ENCODE results near the gene DRC7. TPM values are rescaled to one million over a fixed set of nuclear protein-coding genes. Genes with fewer than 3 reads are reported as not detected.
"Not testable (repeated sequence)": the region's sequence is repeated elsewhere in the genome, so short reads cannot be mapped to it uniquely, and the experiment has no call there.

The DRC7 gene
- total RNA-seq, 1 donor from 2014 or later = not detected

DNA sequence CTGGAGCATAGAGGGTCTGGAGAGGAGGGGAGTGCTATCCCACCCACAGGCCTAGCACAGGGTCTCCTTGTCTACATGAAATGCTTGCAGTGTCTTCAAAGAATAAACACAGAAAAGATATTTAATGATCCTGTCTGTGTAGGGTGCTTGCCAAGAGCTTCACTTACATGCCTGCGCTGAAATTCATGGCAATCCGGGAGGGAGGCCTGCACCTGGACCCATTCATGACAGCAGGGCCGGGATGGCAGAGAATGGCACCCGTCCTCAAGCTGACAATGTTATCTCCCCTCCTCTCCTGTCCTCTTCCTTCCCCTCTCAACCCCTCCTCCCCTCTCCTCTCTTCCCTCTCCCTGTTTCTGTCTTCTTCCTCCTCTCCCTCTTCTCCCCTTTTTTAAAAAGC is 24.4 kb upstream of the DRC7 start:
- FAIRE-seq = no peak
- Histone ChIP-seq H3K27me3 (ENCODE audit: control insufficient read depth, insufficient read depth, low read length) (peaks cover 10% of the 10 kb centered on the region), H3K36me3 (ENCODE audit: control insufficient read depth, insufficient read depth, low read length) (no peaks in the 10 kb centered on the region), H3K4me3 (ENCODE audit: low read depth, low read length) (no peak overlapping the region)
- TF ChIP-seq, protein P1, sequence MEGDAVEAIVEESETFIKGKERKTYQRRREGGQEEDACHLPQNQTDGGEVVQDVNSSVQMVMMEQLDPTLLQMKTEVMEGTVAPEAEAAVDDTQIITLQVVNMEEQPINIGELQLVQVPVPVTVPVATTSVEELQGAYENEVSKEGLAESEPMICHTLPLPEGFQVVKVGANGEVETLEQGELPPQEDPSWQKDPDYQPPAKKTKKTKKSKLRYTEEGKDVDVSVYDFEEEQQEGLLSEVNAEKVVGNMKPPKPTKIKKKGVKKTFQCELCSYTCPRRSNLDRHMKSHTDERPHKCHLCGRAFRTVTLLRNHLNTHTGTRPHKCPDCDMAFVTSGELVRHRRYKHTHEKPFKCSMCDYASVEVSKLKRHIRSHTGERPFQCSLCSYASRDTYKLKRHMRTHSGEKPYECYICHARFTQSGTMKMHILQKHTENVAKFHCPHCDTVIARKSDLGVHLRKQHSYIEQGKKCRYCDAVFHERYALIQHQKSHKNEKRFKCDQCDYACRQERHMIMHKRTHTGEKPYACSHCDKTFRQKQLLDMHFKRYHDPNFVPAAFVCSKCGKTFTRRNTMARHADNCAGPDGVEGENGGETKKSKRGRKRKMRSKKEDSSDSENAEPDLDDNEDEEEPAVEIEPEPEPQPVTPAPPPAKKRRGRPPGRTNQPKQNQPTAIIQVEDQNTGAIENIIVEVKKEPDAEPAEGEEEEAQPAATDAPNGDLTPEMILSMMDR (IDR thresholded peaks at IDR 0.05; ENCODE audit: insufficient read depth, low read length, severe bottlenecking) = no peak
- DNase-seq (ENCODE audit: low read depth) = no peak

DNA sequence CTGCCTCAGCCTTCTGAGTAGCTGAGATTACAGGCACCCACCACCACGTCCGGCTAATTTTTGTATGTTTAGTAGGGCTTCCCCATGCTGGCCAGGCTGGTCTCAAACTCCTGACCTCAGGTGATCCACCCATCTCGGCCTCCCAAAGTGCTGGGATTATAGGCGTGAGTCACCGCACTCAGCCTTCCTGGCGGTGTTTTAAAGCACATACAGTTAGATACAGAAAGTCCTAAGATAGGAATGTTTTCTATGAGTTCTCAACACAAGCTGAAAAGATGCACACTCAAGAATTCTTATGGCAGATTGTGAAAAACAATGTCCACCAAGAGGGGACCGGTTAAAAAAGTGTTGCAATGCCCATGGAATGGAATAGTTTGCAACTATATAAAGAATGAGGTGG is 23.2 kb upstream of the DRC7 start:
- H3K4me3 ChIP-seq (ENCODE audit: low read depth, low read length); H3K36me3 ChIP-seq (ENCODE audit: control insufficient read depth, insufficient read depth, low read length); DNase-seq (ENCODE audit: low read depth); FAIRE-seq: not testable (repeated sequence)
- H3K27me3 ChIP-seq (ENCODE audit: control insufficient read depth, insufficient read depth, low read length) = peaks cover 10% of the 10 kb centered on the region

DNA sequence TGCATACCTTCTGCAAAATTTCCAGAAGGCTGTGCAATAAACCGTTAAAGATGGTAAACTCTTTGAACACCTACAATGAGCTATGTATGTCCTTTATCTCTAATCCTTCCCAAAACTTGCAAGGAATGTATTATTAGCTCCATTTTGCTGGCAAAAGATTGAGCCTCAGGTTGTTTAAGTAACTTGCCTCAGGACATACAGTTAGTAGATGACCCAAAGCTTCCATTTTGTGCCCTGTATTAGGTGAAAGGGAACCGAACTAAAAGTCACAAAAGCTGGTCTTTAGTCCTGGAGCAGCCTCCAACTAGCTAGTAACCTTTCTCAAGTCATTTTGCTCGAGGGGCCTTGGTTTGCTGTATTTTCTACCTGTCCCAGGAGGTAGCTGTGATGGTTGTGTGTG is 22.2 kb upstream of the DRC7 start:
- Histone ChIP-seq H3K4me3 (ENCODE audit: low read depth, low read length) (no peak overlapping the region), H3K36me3 (ENCODE audit: control insufficient read depth, insufficient read depth, low read length) (no peaks in the 10 kb centered on the region), H3K27me3 (ENCODE audit: control insufficient read depth, insufficient read depth, low read length) (peaks cover 10% of the 10 kb centered on the region)
- DNase-seq (ENCODE audit: low read depth) = no peak
- FAIRE-seq = no peak
- TF ChIP-seq, protein P1 (IDR thresholded peaks at IDR 0.05; ENCODE audit: insufficient read depth, low read length, severe bottlenecking) = no peak

DNA sequence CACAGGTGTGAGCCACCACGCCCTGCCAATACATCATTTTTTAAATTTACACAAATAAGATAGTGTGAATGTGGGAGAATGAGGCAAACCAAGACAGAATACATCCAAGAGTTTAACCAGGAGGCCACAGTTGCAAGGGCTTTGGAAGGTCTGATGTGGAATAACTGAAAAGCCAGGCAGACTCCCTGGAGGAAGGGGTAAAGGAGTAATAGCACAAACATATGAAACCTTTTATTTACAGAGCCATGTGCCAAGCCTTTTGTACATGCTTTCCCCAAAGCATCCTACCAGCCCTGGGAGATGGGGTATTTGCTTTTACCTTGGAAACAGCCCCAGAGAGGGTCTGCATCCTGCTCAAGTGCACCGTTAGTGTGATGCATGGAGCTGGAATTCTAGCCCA is 21.8 kb upstream of the DRC7 start:
- TF ChIP-seq, protein P1 (IDR thresholded peaks at IDR 0.05; ENCODE audit: insufficient read depth, low read length, severe bottlenecking) = no peak
- H3K27me3 ChIP-seq (ENCODE audit: control insufficient read depth, insufficient read depth, low read length) = peaks cover 10% of the 10 kb centered on the region
- H3K36me3 ChIP-seq (ENCODE audit: control insufficient read depth, insufficient read depth, low read length) = no peaks in the 10 kb centered on the region
- FAIRE-seq (no peak), DNase-seq (ENCODE audit: low read depth) (no peak)
- no peak overlapping the region for H3K4me3 ChIP-seq (ENCODE audit: low read depth, low read length)

DNA sequence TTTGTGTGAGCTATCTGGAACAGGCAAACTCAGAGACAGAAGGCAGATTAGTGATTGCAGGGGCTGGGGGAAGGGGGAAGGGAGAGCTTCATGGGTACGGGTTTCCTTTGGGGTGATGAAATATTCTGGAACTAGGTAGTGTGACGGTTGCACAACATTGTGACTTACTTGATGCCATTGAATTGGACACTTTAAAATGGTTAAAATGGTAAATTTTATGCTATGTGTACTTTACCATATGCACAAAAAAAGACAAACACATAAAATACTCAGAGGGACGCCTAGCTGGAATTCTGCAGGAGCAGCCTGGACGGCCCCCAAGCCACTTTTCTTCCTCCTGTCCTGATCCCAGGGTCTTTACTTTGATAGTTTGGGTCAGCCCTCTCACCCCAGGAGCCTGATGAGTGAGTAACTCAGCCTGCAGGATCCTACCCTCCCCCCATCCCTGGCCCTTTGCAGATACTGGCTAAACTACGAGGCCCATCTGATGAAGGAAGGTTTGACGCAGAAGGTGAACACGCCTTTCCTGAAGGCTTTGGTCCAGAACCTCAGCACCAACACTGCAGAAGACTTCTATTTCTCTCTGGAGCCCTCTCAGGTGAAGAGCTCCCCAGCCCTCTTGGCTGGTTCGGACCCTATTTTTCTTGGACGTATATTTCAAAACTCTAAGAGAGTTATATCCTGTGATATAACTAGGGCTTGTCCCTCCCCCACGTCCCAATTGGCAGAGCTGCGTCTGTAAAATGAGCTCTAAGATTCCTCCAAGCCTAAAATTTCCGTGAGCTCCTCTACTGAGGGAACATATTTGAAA is 18.7 kb upstream of the DRC7 start:
- FAIRE-seq (no peak), DNase-seq (ENCODE audit: low read depth) (peak; percentile 15)
- Histone ChIP-seq H3K27me3 (ENCODE audit: control insufficient read depth, insufficient read depth, low read length) (peaks cover 13% of the 10 kb centered on the region), H3K4me3 (ENCODE audit: low read depth, low read length) (no peak overlapping the region), H3K36me3 (ENCODE audit: control insufficient read depth, insufficient read depth, low read length) (no peaks in the 10 kb centered on the region)
- TF ChIP-seq, protein P1 (IDR thresholded peaks at IDR 0.05; ENCODE audit: insufficient read depth, low read length, severe bottlenecking) = no peak

DNA sequence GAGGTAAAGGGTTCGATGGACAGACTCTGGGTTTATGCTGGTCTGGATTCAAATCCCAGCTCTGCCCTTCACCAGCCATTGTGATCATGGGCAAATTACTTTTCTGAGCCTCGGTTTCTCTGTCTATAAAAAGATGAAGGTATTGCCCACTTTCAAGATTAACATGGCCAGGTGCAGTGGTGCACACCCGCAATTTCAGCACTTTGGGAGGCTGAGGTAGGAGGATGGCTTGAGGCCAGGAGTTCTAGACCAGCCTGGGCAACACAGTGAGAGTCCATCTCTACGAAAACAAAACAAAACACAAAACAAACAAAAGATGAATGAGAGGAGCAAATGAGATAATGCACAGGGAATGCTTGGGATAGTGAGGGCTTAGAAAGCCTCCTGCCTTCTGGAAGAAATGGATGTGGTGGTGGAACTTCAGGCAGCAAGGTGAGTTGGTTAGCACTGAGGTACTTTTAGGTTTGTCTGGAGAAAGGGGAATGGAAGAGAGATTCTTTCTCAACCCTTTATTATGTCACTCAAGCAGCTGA is 18.0 kb upstream of the DRC7 start:
- Histone ChIP-seq H3K36me3 (ENCODE audit: control insufficient read depth, insufficient read depth, low read length) (no peaks in the 10 kb centered on the region), H3K4me3 (ENCODE audit: low read depth, low read length) (no peak overlapping the region), H3K27me3 (ENCODE audit: control insufficient read depth, insufficient read depth, low read length) (peaks cover 13% of the 10 kb centered on the region)
- FAIRE-seq (no peak), DNase-seq (ENCODE audit: low read depth) (no peak)
- TF ChIP-seq, protein P1 (IDR thresholded peaks at IDR 0.05; ENCODE audit: insufficient read depth, low read length, severe bottlenecking) = no peak

Measured in bronchial epithelial cell (primary cell).